ENCODE data around the gene CFAP20DC. TPM values are rescaled to one million over a fixed set of nuclear protein-coding genes. Genes with fewer than 3 reads are reported as not detected.
"Not testable (repeated sequence)": the region's sequence is repeated elsewhere in the genome, so short reads cannot be mapped to it uniquely, and the experiment has no call there.

Gene CFAP20DC
- polyA plus RNA-seq, 1 donor from 2014 or later = 0.53 TPM

- no peaks in the 10 kb centered on the region for H3K36me3 Mint-ChIP-seq
- no peak overlapping the region for H3K27ac Mint-ChIP-seq
- H3K4me3 Mint-ChIP-seq = no peak overlapping the region
- H3K4me1 Mint-ChIP-seq = peaks cover 0 to 5% (median 0%) of the 10 kb centered on the region in 3 donors
- no peaks in the 10 kb centered on the region for H3K27me3 Mint-ChIP-seq
- H3K9me3 Mint-ChIP-seq = no peaks in the 10 kb centered on the region
Observed at GRCh38 chr3:59056706-59057105, 6.9 kb upstream of the CFAP20DC start.

DNA sequence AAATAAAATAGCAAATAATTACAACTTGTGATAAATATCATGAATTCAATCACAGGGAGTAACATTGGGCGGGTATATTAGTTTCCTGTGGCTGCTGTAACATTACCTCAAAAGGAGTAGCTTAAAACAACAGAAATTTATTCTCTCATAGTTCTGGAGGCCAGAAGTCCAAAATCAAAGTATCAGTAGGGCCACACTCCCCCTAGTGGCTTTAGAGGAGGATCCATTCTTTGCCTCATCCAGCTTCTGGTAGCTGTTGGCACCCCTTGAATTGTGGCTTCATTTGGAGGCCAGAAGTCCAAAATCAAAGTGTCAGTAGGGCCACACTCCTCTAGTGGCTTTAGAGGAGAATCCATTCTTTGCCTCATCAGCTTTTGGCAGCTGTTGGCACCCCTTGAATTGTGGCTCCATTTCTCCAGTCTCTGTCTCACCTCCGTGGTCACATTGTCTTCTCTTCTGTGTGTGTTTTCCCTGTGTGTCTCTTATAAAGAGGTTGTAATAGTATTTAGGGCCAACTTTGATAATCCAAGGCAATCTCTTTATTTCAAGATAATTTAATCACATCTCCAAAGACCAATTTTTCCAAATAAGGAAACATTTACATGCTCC lies 3.1 kb upstream of the CFAP20DC start:
- Mint-ChIP-seq H3K9me3 (no peaks in the 10 kb centered on the region), H3K4me1 (peaks cover 4 to 10% (median 4%) of the 10 kb centered on the region in 3 donors), H3K36me3 (no peaks in the 10 kb centered on the region), H3K27ac (no peak overlapping the region), H3K27me3 (no peaks in the 10 kb centered on the region), H3K4me3 (peak overlapping the region in 1 of 4 donors; percentile 36)

DNA sequence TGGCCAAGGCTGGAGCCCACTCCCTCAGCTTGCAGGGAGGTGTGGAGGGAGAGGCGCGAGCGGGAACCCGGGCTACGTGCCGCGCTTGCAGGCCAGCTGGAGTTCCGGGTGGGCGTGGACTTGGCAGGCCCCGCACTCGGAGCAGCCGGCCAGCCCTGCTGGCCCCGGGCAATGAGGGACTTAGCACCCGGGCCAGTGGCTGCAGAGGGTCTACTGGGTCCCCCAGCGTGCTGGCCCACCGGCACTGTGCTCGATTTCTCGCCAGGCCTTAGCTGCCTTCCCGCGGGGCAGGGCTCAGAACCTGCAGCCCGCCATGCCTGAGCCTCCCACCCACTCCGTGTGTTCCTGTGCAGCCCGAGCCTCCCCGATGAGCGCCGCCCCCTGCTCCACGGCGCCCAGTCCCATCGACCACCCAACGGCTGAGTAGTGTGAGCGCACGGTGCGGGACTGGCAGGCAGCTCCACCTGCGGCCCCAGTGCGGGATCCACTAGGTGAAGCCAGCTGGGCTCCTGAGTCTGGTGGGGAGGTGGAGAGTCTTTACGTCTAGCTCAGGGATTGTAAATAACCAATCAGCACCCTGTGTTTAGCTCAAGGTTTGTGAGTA lies 1.1 kb upstream of the CFAP20DC start:
- not testable (repeated sequence) for H3K27me3 Mint-ChIP-seq, H3K36me3 Mint-ChIP-seq, H3K9me3 Mint-ChIP-seq, H3K27ac Mint-ChIP-seq
- peak overlapping the region in 2 of 4 donors; percentile 17 to 82 for H3K4me3 Mint-ChIP-seq
- H3K4me1 Mint-ChIP-seq = peaks cover 4 to 10% (median 5%) of the 10 kb centered on the region in 3 donors

DNA sequence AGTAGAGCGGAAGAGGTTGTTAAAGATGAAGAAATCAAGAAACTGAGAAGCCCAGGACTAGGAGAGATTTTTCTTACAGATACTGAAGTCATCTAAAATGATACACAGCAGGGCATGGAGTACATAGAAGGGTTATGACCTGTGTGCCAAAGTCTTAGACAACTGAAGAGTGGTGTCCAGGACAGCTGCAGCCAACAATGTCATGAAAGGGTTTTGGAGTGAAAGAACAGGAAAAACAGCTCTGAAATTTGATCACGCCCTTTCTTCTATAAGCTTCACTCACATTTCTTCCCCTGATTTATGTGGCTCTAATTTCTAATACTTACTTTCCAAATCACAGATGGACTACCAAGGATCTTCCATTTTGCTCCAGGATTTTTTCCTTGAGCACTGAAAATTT lies 3.0 kb downstream of the CFAP20DC start:
- Mint-ChIP-seq H3K4me3 (no peak overlapping the region), H3K4me1 (peaks cover 4 to 6% (median 5%) of the 10 kb centered on the region in 3 donors), H3K27ac (no peak overlapping the region), H3K27me3 (no peaks in the 10 kb centered on the region), H3K36me3 (no peaks in the 10 kb centered on the region), H3K9me3 (peaks cover 0 to 1% (median 0%) of the 10 kb centered on the region in 3 donors)

DNA sequence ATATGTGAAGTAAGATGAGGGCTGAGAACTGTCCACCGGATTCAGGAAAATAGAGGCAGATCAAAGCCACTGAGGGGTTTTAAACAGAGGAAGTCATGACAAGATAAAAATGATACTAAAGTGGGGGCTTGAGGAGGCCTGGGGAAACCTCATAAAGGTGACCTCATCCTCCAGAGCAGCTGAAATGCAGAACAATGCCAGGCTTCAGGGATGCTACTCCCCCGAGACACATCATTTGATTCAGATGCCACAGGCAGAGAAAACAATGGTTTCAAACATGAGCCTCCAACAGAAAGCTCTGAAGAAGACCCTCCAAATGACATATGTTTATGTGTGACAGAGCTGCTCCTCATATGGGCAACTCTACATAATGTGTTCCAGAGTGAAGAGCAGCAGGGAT lies 6.4 kb downstream of the CFAP20DC start:
- Mint-ChIP-seq H3K27ac (no peak overlapping the region), H3K4me3 (no peak overlapping the region), H3K4me1 (peaks cover 0 to 1% (median 0%) of the 10 kb centered on the region in 3 donors), H3K36me3 (no peaks in the 10 kb centered on the region), H3K9me3 (peaks cover 0 to 1% (median 0%) of the 10 kb centered on the region in 3 donors), H3K27me3 (no peaks in the 10 kb centered on the region)

- Mint-ChIP-seq H3K9me3 (peaks cover 0 to 1% (median 0%) of the 10 kb centered on the region in 3 donors), H3K36me3 (no peaks in the 10 kb centered on the region), H3K4me3 (no peak overlapping the region), H3K4me1 (no peaks in the 10 kb centered on the region), H3K27me3 (no peaks in the 10 kb centered on the region), H3K27ac (no peak overlapping the region)
Observed at GRCh38 chr3:59040902-59041301, 8.9 kb downstream of the CFAP20DC start.

DNA sequence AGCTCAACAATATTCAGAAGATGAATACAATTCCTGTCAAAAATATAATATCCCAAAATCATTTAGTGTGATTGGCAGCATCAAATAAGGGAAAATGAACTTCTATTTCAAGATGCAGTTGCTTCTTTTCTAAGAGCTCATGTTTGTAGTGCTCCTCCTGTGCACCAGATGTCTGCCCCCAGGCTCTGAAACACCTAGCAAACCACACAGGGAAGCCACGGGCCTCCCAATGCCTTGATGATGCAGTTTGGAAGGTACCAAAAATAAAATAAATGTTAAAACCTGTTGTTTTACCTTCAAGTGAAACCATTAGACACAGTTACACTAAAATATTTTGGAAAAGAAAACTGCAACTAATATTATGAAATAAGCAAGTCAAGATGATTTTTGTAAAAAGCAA lies 22.2 kb downstream of the CFAP20DC start:
- Mint-ChIP-seq H3K27me3 (peaks cover 3% of the 10 kb centered on the region), H3K9me3 (no peaks in the 10 kb centered on the region), H3K36me3 (no peaks in the 10 kb centered on the region), H3K4me1 (no peaks in the 10 kb centered on the region), H3K27ac (peak overlapping the region in 1 of 3 donors; percentile 27), H3K4me3 (no peak overlapping the region)

- no peaks in the 10 kb centered on the region for H3K36me3 Mint-ChIP-seq
- no peak overlapping the region for H3K27ac Mint-ChIP-seq
- peaks cover 3% of the 10 kb centered on the region for H3K27me3 Mint-ChIP-seq
- no peaks in the 10 kb centered on the region for H3K9me3 Mint-ChIP-seq
- no peak overlapping the region for H3K4me3 Mint-ChIP-seq
- no peaks in the 10 kb centered on the region for H3K4me1 Mint-ChIP-seq
Observed at GRCh38 chr3:59023612-59024011, 26.2 kb downstream of the CFAP20DC start.

DNA sequence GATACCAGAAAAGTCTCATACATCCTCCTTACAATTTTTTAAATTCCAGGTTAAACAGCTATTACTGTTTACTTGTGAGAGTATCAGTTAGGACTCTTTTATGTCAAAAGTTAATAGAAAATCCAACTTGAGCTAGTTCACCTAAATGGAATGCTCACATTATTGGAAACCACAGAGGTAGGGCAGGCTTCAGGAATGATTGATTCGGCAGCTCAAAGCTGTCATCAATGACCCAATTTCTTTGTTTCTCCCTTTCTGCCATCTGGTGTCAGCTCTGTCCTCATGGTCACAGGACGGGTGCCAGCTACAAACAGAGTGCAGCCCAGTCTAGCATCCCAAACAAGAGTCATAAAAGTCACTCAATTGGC lies 32.2 kb downstream of the CFAP20DC start:
- no peaks in the 10 kb centered on the region for H3K36me3 Mint-ChIP-seq
- H3K27me3 Mint-ChIP-seq = no peaks in the 10 kb centered on the region
- H3K27ac Mint-ChIP-seq = no peak overlapping the region
- no peaks in the 10 kb centered on the region for H3K4me1 Mint-ChIP-seq
- no peak overlapping the region for H3K4me3 Mint-ChIP-seq
- no peaks in the 10 kb centered on the region for H3K9me3 Mint-ChIP-seq

DNA sequence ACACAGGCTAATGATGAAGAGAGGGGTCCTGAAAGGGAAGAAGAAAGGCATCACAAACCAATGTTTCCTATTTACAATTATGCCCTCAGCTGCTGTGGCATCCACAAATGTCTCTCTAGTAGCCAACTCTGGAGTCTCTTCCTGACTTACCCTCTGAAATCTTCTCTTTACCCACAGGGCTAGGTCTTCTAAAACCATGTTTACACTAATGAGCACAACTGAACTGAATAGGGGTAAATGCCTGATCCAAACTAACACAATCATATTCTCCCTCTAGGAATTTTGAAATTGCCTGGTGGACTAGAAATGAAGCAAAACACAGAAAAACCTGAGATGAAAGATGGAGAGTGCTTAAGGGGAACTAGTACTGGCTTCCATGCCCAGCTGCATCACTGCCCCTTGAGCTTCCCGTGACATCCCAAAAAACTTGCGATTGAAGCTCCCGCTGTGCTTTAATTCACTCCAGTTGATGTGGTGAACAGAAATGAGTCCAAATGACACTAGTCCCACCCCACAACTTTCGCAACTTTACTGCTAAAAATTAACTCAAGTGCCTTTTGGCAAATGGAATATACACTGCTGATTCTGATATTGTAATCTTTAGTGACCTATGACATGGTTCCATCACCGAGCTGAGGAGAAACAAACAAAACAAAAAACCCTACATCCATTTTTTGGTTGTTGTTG lies 32.8 kb downstream of the CFAP20DC start:
- Mint-ChIP-seq H3K27ac (no peak overlapping the region), H3K27me3 (no peaks in the 10 kb centered on the region), H3K4me1 (no peaks in the 10 kb centered on the region)

GRCh38 chr3:59013611-59014010 lies 36.2 kb downstream of the CFAP20DC start:
- no peaks in the 10 kb centered on the region for H3K4me1 Mint-ChIP-seq
- no peaks in the 10 kb centered on the region for H3K36me3 Mint-ChIP-seq
- H3K9me3 Mint-ChIP-seq = peaks cover 2 to 16% (median 3%) of the 10 kb centered on the region in 3 donors
- no peaks in the 10 kb centered on the region for H3K27me3 Mint-ChIP-seq
- H3K27ac Mint-ChIP-seq = no peak overlapping the region
- no peak overlapping the region for H3K4me3 Mint-ChIP-seq

More for the DNA sequence above, 32.8 kb downstream of the CFAP20DC start:
- H3K36me3 Mint-ChIP-seq = no peaks in the 10 kb centered on the region
- no peak overlapping the region for H3K4me3 Mint-ChIP-seq
- H3K9me3 Mint-ChIP-seq = peaks cover 0 to 1% (median 0%) of the 10 kb centered on the region in 3 donors

GRCh38 chr3:59006634-59007517 lies 42.9 kb downstream of the CFAP20DC start:
- Mint-ChIP-seq H3K27ac (no peak overlapping the region), H3K4me1 (no peaks in the 10 kb centered on the region), H3K27me3 (no peaks in the 10 kb centered on the region), H3K9me3 (peaks cover 0 to 16% (median 6%) of the 10 kb centered on the region in 3 donors), H3K36me3 (peaks cover 3% of the 10 kb centered on the region), H3K4me3 (no peak overlapping the region)

GRCh38 chr3:59001675-59002074 lies 48.1 kb downstream of the CFAP20DC start:
- H3K27me3 Mint-ChIP-seq = peaks cover 3% of the 10 kb centered on the region
- H3K4me3 Mint-ChIP-seq = no peak overlapping the region
- H3K9me3 Mint-ChIP-seq = no peaks in the 10 kb centered on the region
- H3K27ac Mint-ChIP-seq = no peak overlapping the region
- H3K36me3 Mint-ChIP-seq = peaks cover 2% of the 10 kb centered on the region
- no peaks in the 10 kb centered on the region for H3K4me1 Mint-ChIP-seq

DNA sequence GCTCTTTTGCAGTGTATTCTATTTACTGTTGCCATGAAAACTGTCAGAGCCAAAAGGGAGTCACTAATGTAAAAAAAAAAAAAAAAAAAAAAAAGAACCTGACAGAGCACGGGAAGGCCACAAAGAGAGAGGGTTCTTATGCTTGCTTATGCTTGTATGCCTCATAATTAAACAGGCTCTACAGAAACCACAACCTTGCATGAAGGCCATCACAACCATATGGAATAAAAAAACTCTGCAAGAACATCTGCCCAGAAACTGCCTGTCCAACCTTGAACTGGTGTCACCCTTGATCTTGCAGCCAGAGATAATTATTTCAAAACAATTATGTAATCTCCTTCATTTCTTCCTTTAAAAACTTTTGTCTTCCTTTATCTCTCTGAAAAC lies 50.1 kb downstream of the CFAP20DC start:
- H3K36me3 Mint-ChIP-seq = no peaks in the 10 kb centered on the region
- no peak overlapping the region for H3K27ac Mint-ChIP-seq
- H3K4me1 Mint-ChIP-seq = peaks cover 0 to 2% (median 0%) of the 10 kb centered on the region in 3 donors
- peaks cover 3% of the 10 kb centered on the region for H3K27me3 Mint-ChIP-seq
- no peak overlapping the region for H3K4me3 Mint-ChIP-seq
- peaks cover 0 to 2% (median 0%) of the 10 kb centered on the region in 3 donors for H3K9me3 Mint-ChIP-seq

Measured in IgD-negative memory B cell (primary cell).